NOMO-1 treated with dmso at 0.1 percent for 144 hours (cell line): ENCODE results near the gene SFSWAP.
A peak's percentile ranks its signal among the peaks of the same experiment; 100 is the strongest.
"Not testable (repeated sequence)": the region's sequence is repeated elsewhere in the genome, so short reads cannot be mapped to it uniquely, and the experiment has no call there.

Experiments used
- DNase-seq: peaks from one replicate; lab custom pipeline; 2025; ENCODE audit not compliant: unreplicated experiment; lab: John Stamatoyannopoulos, UW

Gene SFSWAP

GRCh38 chr12:131806674-131807073, 95.8 kb downstream of the SFSWAP start:
- DNase-seq, result no peak

GRCh38 chr12:131808744-131809371, 98.0 kb downstream of the SFSWAP start:
- DNase-seq, result no peak

- DNase-seq, result not testable (repeated sequence)
These were observed 98.8 kb downstream of the SFSWAP start for GRCh38 chr12:131809476-131810254.

- no peak for DNase-seq
These were observed 99.8 kb downstream of the SFSWAP start for GRCh38 chr12:131810726-131811125.

- DNase-seq, result no peak
These were observed 104.2 kb downstream of the SFSWAP start for GRCh38 chr12:131815131-131815530.

- no peak for DNase-seq
These were observed 105.6 kb downstream of the SFSWAP start for GRCh38 chr12:131816495-131816894.

GRCh38 chr12:131817241-131817640, 106.4 kb downstream of the SFSWAP start:
- no peak for DNase-seq

GRCh38 chr12:131818821-131819585, 108.1 kb downstream of the SFSWAP start:
- DNase-seq, result peak; percentile 98

- no peak for DNase-seq
These were observed 113.6 kb downstream of the SFSWAP start for GRCh38 chr12:131824450-131824849.

GRCh38 chr12:131825146-131825892, 114.4 kb downstream of the SFSWAP start:
- DNase-seq, result no peak

GRCh38 chr12:131826097-131826928, 115.4 kb downstream of the SFSWAP start:
- no peak for DNase-seq

GRCh38 chr12:131827961-131828534, 117.2 kb downstream of the SFSWAP start, which contains the start of gene MMP17:
Gene MMP17 (plus strand): TSS chr12:131828393. CDS start chr12:131828495, 102 bp downstream.
- DNase-seq, result peak; percentile 29

- no peak for DNase-seq
These were observed 117.9 kb downstream of the SFSWAP start for GRCh38 chr12:131828671-131829355.

- DNase-seq, result no peak
These were observed 118.5 kb downstream of the SFSWAP start for GRCh38 chr12:131829356-131829747.

- DNase-seq, result no peak
These were observed 119.0 kb downstream of the SFSWAP start for GRCh38 chr12:131829791-131830334.

- DNase-seq, result peak; percentile 67
These were observed 119.5 kb downstream of the SFSWAP start for GRCh38 chr12:131830335-131830913.

GRCh38 chr12:131830914-131831571, 120.2 kb downstream of the SFSWAP start:
- DNase-seq, result no peak

GRCh38 chr12:131831635-131832041, 120.7 kb downstream of the SFSWAP start:
- no peak for DNase-seq
